T-cell (primary cell): Measurements from ENCODE around the gene KNTC1. TPM values are rescaled to one million over a fixed set of nuclear protein-coding genes. Genes with fewer than 3 reads are reported as not detected.
"Not testable (repeated sequence)": the region's sequence is repeated elsewhere in the genome, so short reads cannot be mapped to it uniquely, and the experiment has no call there.

Experiments
- ATAC-seq, 4 experiments: fragments of 200-7000 bp in 3 of 4; fragments of 150-1000 bp in 1 of 4; cut with Tn5 transposase; replicated peaks in 1 of 4; 1 replicate in 3 of 4; 2 replicates in 1 of 4; pipeline ENCODE4 v1.10.0; 2021; ENCODE audit warnings: moderate library complexity in 3 of 4, mild to moderate bottlenecking in 2 of 4, moderate number of reproducible peaks in 1 of 4
- CTCF ChIA-PET, 2 donors: fragments of 300-600 bp; sonication (Branson Sonifier 250); formaldehyde crosslinking; loops; one replicate each; lab custom pipeline; 2022; ENCODE audit warnings: antibody characterized with exemption in 2 of 2; lab: Charles Lee
- POLR2A ChIA-PET, 2 donors: fragments of 300-600 bp; sonication (Branson Sonifier 250); formaldehyde crosslinking; loops; one replicate each; lab custom pipeline; 2022; ENCODE audit warnings: antibody characterized with exemption in 2 of 2; lab: Charles Lee
- DNase-seq, 35 experiments: peaks; one replicate each; pipeline versions ENCODE4 v3.0.0 to v3.0.0-alpha.2; 2013 to 2023
- H3K27ac ChIP-seq: one replicate; pipeline ENCODE4 v1.5.1; 2013; ENCODE audit warnings: low read length
- H3K27me3 ChIP-seq, 2 experiments: replicated peaks in 1 of 2; 1 replicate in 1 of 2; 2 replicates in 1 of 2; pipeline versions ENCODE4 v1.6.1 to v1.7.0; 2013; ENCODE audit warnings: low read length in 1 of 2, mixed read lengths in 1 of 2; ENCODE audit not compliant: control insufficient read depth in 2 of 2, insufficient read depth in 2 of 2; ENCODE audit errors: extremely low read depth in 1 of 2
- H3K36me3 ChIP-seq, 2 donors: 1 replicate in 1 of 2; 2 replicates in 1 of 2; pipeline versions ENCODE4 v1.6.1 to v1.7.0; 2013; ENCODE audit warnings: low read length in 1 of 2; ENCODE audit not compliant: control insufficient read depth in 2 of 2, insufficient read depth in 1 of 2; ENCODE audit errors: extremely low read depth in 1 of 2
- H3K4me1 ChIP-seq, 2 experiments: 1 replicate in 1 of 2; 2 replicates in 1 of 2; pipeline versions ENCODE4 v1.6.1 to v1.7.0; 2013; ENCODE audit warnings: low read length in 2 of 2, mixed read lengths in 1 of 2; ENCODE audit not compliant: insufficient read depth in 2 of 2, control insufficient read depth in 1 of 2; ENCODE audit errors: extremely low read depth in 1 of 2
- H3K4me3 ChIP-seq, 2 donors: 1 replicate in 1 of 2; 2 replicates in 1 of 2; pipeline versions ENCODE4 v1.5.1 to v1.7.0; 2013; ENCODE audit warnings: mild to moderate bottlenecking in 2 of 2, low read length in 1 of 2, moderate library complexity in 1 of 2; ENCODE audit not compliant: control insufficient read depth in 1 of 2; ENCODE audit errors: extremely low read depth in 1 of 2
- H3K9me3 ChIP-seq: 2 replicates; pipeline ENCODE4 v1.7.0; 2013
- H3K27ac Mint-ChIP-seq, 2 donors: one replicate each; pipeline ENCODE4 v1.8.0; 2020 to 2021; ENCODE audit warnings: mild to moderate bottlenecking in 2 of 2, mixed read lengths in 2 of 2
- H3K27me3 Mint-ChIP-seq, 2 donors: one replicate each; pipeline ENCODE4 v1.8.0; 2021 to 2022; ENCODE audit warnings: mixed read lengths in 2 of 2
- H3K36me3 Mint-ChIP-seq: one replicate; pipeline ENCODE4 v1.8.0; 2021; ENCODE audit warnings: mixed read lengths
- H3K4me1 Mint-ChIP-seq, 3 donors: one replicate each; pipeline ENCODE4 v1.8.0; 2020 to 2022; ENCODE audit warnings: mixed read lengths in 3 of 3, mild to moderate bottlenecking in 1 of 3
- H3K4me3 Mint-ChIP-seq, 3 donors: one replicate each; pipeline ENCODE4 v1.8.0; 2020 to 2022; ENCODE audit warnings: mild to moderate bottlenecking in 3 of 3, mixed read lengths in 3 of 3, moderate library complexity in 3 of 3
- H3K9me3 Mint-ChIP-seq, 3 donors: one replicate each; pipeline ENCODE4 v1.8.0; 2020 to 2022; ENCODE audit warnings: mixed read lengths in 3 of 3
- WGBS: methylation state at CpG from one replicate; pipeline ENCODE4 v1.1.5; 2013; ENCODE audit warnings: missing lambda C conversion rate; ENCODE audit not compliant: insufficient coverage; 5-methylcytosine and 5-hydroxymethylcytosine counted together
- total RNA-seq, 35 experiments: library from RNA in 6 of 35; stranded (reverse) in 6 of 35; fragments of 120-200 nt in 1 of 35; gene quantifications; one replicate each; pipeline versions ENCODE4 v1.2.1 to v1.2.4 and lab custom pipeline; 2013 to 2026

KNTC1 gene
- total RNA-seq, 5 donors from 2014 or later (not counting 1 experiment from before 2014, with no cell fraction given), result 26.2 to 35.7 (median 29.2) TPM

DNA sequence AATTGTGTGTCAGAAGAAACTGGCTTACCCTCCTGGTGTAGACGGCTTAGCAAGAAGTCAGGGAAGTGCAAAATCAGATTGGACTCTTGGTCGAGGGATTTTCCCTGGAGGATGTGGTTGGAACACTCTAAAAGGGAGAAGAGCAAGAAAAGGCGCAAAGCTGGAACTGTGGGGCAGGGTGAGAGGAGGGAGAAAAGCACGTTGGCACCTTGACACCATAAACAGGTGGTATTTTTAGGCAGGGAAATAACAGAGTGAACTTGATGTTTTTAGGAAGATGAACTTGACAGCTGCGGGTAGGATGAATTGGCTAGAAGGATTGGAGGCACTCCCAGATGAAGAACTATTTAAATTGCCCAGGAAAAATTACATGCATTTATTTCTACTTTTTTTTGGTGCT lies 108.4 kb downstream of the KNTC1 start:
- H3K4me3 ChIP-seq, result no peak overlapping the region
- H3K27me3 ChIP-seq, result no peaks in the 10 kb centered on the region
- DNase-seq (no peak), ATAC-seq (no peak)
- Mint-ChIP-seq H3K36me3 (peaks cover 4% of the 10 kb centered on the region), H3K9me3 (no peaks in the 10 kb centered on the region), H3K4me3 (no peak overlapping the region), H3K27me3 (no peaks in the 10 kb centered on the region), H3K27ac (no peak overlapping the region), H3K4me1 (no peaks in the 10 kb centered on the region)
- H3K27ac ChIP-seq, result no peak overlapping the region
- H3K9me3 ChIP-seq, result no peaks in the 10 kb centered on the region
- 84% methylated on average over 4 of the region's 5 CpGs for WGBS
- POLR2A ChIA-PET, result no interaction called here
- no peaks in the 10 kb centered on the region for H3K36me3 ChIP-seq
- CTCF ChIA-PET, result no interaction called here
- no peaks in the 10 kb centered on the region for H3K4me1 ChIP-seq

DNA sequence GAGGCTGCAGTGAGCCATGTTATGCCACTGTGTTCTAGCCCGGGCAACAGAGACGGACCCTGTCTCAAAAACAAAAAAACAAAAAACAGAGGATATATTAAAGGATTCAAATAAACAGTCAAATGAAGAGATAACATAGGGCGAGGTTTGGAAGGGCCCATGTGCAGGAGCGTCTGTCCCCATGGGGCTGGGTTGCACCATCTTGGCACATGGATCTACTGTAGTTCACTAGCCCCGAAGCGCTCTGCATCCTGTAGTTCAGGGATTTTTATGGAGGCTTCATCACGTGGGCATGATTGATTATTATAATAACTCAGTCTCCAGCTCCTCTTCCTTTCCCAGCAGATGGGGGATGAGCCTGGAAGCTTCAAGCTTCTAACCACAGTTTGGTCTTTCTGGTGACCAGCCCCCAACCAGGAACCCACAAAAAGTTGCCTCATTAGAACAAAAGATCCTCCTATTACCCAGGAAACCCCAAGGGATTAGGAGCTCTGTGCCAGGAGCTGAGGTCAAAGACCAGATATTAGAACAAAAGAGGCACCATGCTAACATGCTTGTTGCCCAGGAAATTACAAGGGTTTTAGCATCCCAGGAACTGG lies 116.3 kb downstream of the KNTC1 start:
- no peak overlapping the region for H3K27ac ChIP-seq
- peaks cover 0 to 3% of the 10 kb centered on the region in 2 experiments for H3K4me1 ChIP-seq
- H3K9me3 Mint-ChIP-seq, result no peaks in the 10 kb centered on the region
- ATAC-seq (no peak), DNase-seq (no peak)
- no peak overlapping the region for H3K4me3 ChIP-seq
- peaks cover 6 to 13% (median 8%) of the 10 kb centered on the region in 3 donors for H3K4me1 Mint-ChIP-seq
- no peak overlapping the region for H3K27ac Mint-ChIP-seq
- no peaks in the 10 kb centered on the region for H3K27me3 Mint-ChIP-seq
- no peak overlapping the region for H3K4me3 Mint-ChIP-seq
- H3K9me3 ChIP-seq, result no peaks in the 10 kb centered on the region
- H3K36me3 ChIP-seq, result no peaks in the 10 kb centered on the region
- no CpG with 5 or more reads among the region's 7 CpGs for WGBS
- ChIA-PET CTCF (no interaction called here), POLR2A (no interaction called here)
- H3K36me3 Mint-ChIP-seq, result peaks cover 3% of the 10 kb centered on the region
- no peaks in the 10 kb centered on the region for H3K27me3 ChIP-seq

DNA sequence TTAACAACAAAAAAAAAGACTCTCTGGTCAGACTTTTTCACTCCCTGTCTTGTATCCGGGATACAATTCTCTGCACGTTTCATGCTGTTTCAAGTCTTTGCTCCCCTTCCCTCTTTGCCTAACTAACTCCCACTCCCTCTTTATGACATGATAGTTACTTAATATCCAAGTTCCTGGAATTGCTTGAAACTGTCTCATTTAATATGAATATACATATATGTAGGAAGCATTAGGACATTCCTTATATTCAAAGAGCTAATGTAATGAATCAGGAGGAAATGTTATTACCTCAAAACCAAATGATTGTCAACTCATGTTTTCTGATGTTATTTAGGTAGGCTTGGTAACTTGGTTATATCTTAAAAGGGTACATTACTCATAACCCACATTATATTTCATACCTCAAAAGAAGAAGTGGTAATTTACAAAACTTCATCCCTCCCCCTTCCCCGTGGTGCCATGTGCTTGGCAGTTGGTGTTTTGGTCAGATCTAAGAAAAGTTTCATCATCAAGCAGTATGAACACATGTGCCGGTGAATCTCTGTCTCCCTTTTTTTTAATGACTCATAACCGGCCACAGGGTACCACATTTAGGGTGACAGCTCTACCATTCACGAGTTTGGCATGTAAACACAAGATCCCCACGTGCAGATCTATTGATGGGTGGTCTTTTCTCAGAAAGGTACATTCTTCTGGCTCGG lies 119.6 kb downstream of the KNTC1 start:
- Histone ChIP-seq H3K9me3 (no peaks in the 10 kb centered on the region), H3K36me3 (no peaks in the 10 kb centered on the region), H3K4me3 (no peak overlapping the region), H3K27me3 (no peaks in the 10 kb centered on the region), H3K27ac (no peak overlapping the region), H3K4me1 (peaks cover 0 to 3% of the 10 kb centered on the region in 2 experiments)
- H3K4me1 Mint-ChIP-seq, result peaks cover 6 to 13% (median 8%) of the 10 kb centered on the region in 3 donors
- ChIA-PET CTCF (no interaction called here), POLR2A (interaction anchor here in 1 of 2 donors (0.6 kb wide), 1 partner anchor 591 kb away, joined by 6 read pairs; no protein-coding TSS in a partner anchor)
- peak overlapping the region in 2 of 3 donors; percentile 17 to 46 for H3K4me3 Mint-ChIP-seq
- no peaks in the 10 kb centered on the region for H3K27me3 Mint-ChIP-seq
- no peaks in the 10 kb centered on the region for H3K9me3 Mint-ChIP-seq
- peaks cover 3% of the 10 kb centered on the region for H3K36me3 Mint-ChIP-seq
- DNase-seq (peak in 17 of 35 experiments; percentile 3 to 42 (median 11)), ATAC-seq (peak; percentile 54 to 63 (median 60))
- H3K27ac Mint-ChIP-seq, result no peak overlapping the region
- 55% methylated on average over 4 of the region's 8 CpGs for WGBS

DNA sequence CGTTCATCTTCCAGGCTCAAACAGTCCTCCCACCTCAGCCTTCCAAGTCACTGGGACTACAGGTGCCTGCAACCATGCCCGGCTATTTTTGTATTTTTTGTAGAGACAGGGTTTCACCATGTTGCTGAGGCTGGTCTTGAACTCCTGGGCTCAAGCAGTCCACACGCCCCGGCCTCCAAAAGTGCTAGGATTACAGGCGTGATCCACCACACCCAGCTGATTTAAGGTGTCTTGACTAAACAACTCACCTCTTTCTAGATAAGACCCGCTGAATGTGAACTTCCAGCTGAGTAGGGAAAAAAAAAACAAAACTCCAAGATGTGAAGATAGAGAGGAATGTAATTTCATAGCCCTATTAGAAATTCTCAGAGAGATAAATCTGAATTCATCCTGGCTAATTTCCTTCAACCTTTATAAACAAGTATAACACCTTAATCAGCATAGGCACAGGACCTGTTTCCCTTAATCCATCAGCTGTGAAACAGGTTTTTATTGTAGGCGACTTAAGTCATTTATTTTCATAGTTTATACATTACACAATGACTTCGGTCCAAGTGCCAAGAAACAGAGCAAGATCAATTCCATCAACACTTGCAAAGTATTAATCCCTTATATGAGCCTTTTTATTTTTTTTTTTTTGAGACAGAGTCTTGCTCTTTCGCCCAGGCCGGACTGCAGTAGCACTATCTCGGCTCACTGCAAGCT lies 124.6 kb downstream of the KNTC1 start:
- ATAC-seq, result no peak
- Mint-ChIP-seq H3K27me3 (no peaks in the 10 kb centered on the region), H3K4me3 (no peak overlapping the region), H3K9me3 (no peaks in the 10 kb centered on the region), H3K36me3 (no peaks in the 10 kb centered on the region), H3K4me1 (peaks cover 5 to 9% (median 5%) of the 10 kb centered on the region in 3 donors), H3K27ac (no peak overlapping the region)
- ChIA-PET POLR2A (no interaction called here), CTCF (no interaction called here)
- DNase-seq, result no peak
- Histone ChIP-seq H3K27ac (no peak overlapping the region), H3K4me3 (no peak overlapping the region), H3K9me3 (no peaks in the 10 kb centered on the region), H3K36me3 (no peaks in the 10 kb centered on the region), H3K27me3 (no peaks in the 10 kb centered on the region), H3K4me1 (no peaks in the 10 kb centered on the region)
- WGBS, result 100% methylated on average over 1 of the region's 11 CpGs

DNA sequence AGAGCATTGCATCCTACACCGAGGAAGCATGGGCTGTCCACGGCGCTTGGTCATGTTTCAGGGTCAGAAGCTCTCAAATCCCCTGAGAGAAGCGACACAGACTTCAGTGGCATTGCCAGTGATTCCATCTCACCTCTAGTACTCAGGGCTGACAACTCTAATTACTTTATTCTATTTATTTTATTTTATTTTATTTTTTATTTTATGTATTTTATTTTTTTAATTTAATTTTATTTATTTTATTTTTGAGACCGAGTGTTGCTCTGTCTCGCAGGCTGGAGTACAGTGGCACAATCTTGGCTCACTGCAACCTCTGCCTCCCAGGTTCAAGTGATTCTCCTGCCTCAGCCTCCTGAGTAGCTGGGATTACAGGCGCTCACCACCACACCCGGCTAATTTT lies 126.2 kb downstream of the KNTC1 start:
- H3K9me3 ChIP-seq, H3K27ac Mint-ChIP-seq, H3K36me3 Mint-ChIP-seq, H3K27ac ChIP-seq, H3K9me3 Mint-ChIP-seq, H3K27me3 Mint-ChIP-seq, H3K4me1 ChIP-seq, DNase-seq, ATAC-seq, H3K4me3 ChIP-seq, H3K4me1 Mint-ChIP-seq, H3K4me3 Mint-ChIP-seq, CTCF ChIA-PET, H3K36me3 ChIP-seq, H3K27me3 ChIP-seq, POLR2A ChIA-PET: not testable (repeated sequence)
- WGBS, result 100% methylated on average over 1 of the region's 8 CpGs

DNA sequence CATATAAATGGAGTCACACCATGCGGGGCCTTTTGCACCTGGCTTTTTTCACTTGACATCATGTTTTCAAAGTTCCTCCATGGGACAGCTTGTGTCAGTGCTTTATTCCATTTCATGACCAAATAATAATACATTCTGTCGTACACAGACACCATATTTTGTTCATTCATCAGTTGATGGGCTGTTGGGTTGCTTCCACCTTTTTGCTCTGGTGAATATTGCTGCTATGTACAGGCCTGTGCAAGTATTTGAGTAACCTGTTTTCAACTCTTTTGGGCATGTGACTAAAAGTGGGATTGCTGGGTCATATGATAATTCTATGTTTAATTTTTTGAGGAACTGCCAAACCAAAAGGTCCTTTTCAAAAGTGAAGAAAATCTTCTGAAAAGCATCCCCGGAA lies 129.2 kb downstream of the KNTC1 start:
- H3K27me3 ChIP-seq, result no peaks in the 10 kb centered on the region
- ATAC-seq, result no peak
- H3K9me3 Mint-ChIP-seq, result no peaks in the 10 kb centered on the region
- no peaks in the 10 kb centered on the region for H3K27me3 Mint-ChIP-seq
- CTCF ChIA-PET, result no interaction called here
- no peaks in the 10 kb centered on the region for H3K36me3 Mint-ChIP-seq
- no peaks in the 10 kb centered on the region for H3K9me3 ChIP-seq
- WGBS, result 90% methylated on average over 2 of the region's 3 CpGs
- DNase-seq, result no peak
- H3K4me1 Mint-ChIP-seq, result no peaks in the 10 kb centered on the region
- H3K4me3 Mint-ChIP-seq, result no peak overlapping the region
- H3K36me3 ChIP-seq, result no peaks in the 10 kb centered on the region
- no peak overlapping the region for H3K4me3 ChIP-seq
- H3K27ac ChIP-seq, result no peak overlapping the region
- H3K27ac Mint-ChIP-seq, result no peak overlapping the region
- H3K4me1 ChIP-seq, result peaks cover 0 to 2% of the 10 kb centered on the region in 2 experiments
- POLR2A ChIA-PET, result no interaction called here
